ENCODE data around the gene CACNA1F. TPM values are rescaled to one million over a fixed set of nuclear protein-coding genes. Genes with fewer than 3 reads are reported as not detected.

Gene CACNA1F
- total RNA-seq, 4 donors from 2014 or later, result 0.32 to 2.8 (median 0.96) TPM; not detected in 1

DNA sequence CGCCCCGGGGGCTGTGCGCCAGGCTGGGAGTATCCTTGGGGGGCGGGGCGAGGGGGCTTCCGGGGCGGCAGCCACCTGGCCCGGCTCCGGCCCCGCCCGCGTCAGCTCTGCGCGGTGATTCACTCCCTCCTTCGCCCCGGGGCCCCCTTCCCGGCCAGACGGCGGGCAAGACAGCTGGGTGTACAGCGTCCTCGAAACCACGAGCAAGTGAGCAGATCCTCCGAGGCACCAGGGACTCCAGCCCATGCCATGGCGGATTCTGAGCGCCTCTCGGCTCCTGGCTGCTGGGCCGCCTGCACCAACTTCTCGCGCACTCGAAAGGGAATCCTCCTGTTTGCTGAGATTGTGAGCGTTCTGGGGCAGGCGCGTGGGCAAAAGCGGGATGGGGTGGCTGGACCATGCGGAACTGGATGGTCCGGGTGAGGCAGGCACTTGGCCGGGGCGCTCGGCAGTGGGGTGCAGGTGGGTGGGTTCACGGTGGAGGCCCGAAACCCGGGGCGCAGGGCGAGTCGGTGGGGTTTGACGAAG is 61.3 kb downstream of the CACNA1F start, which contains the start of gene PLP2:
Gene PLP2 (plus strand): TSS at position 147 of the 528 bp plus-strand sequence. CDS start 103 bp downstream, at position 250.
- intact Hi-C loops (cut with DNase I; ENCODE audit: low total_unique reads) (no loop called here), in situ Hi-C loops (cut with MboI; ENCODE audit: low pct_ligation_motif_present in 1 of 4, low pct_unique_long_range_greater_than_20kb in 1 of 4, low sequenced_read_pairs in 3 of 4) (no loop called here)
- peak; percentile 79 for DNase-seq
- Histone ChIP-seq H3K36me3 (no peaks in the 10 kb centered on the region), H3K4me3 (peak within 1 kb of the TSS; percentile 52 to 72 (median 62)), H3K27me3 (no peaks in the 10 kb centered on the region), H3K4me1 (peaks cover 4 to 28% (median 11%) of the 10 kb centered on the region in 4 donors), H3K9me3 (no peaks in the 10 kb centered on the region), H3K27ac (peak within 1 kb of the TSS; percentile 90 to 96 (median 93))
- peak; percentile 72 for TF ChIP-seq POLR2A (IDR thresholded peaks at IDR 0.05)
- peak; percentile 74 to 78 (median 75) for TF ChIP-seq POLR2AphosphoS5 (IDR thresholded peaks at IDR 0.05)
- TF ChIP-seq EP300 (IDR thresholded peaks at IDR 0.05; ENCODE audit: low read depth), result no peak
- WGBS, 2 donors (ENCODE audit: low coverage in 1 of 2), result 49% methylated on average over 43 of the region's 46 CpGs; no CpG with 5 or more reads in 1 of the 2 donors

DNA sequence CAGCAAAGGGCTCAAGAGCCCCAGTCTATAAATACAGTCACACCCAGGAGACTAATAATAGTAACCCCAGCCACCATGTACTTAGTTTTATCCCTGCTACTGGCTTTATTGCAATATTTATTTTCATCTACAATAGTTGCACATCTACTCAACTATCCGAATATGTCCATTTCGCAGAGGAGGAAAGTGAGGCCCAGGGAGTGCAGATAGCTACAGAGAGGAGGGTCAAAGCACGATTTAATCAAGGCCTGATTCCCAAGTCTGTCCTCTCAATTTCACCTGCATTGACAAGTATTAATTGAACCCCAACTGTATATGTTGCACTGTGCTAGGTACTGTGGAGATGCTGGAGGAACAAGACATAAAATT is 65.4 kb downstream of the CACNA1F start:
- intact Hi-C loops (cut with DNase I; ENCODE audit: low total_unique reads) (no loop called here), in situ Hi-C loops (cut with MboI; ENCODE audit: low pct_ligation_motif_present in 1 of 4, low pct_unique_long_range_greater_than_20kb in 1 of 4, low sequenced_read_pairs in 3 of 4) (no loop called here)
- DNase-seq, result no peak
- Histone ChIP-seq H3K36me3 (no peaks in the 10 kb centered on the region), H3K9me3 (no peaks in the 10 kb centered on the region), H3K4me1 (peaks cover 0 to 19% (median 8%) of the 10 kb centered on the region in 4 donors), H3K4me3 (peak overlapping the region; percentile 12 to 47 (median 28)), H3K27me3 (no peaks in the 10 kb centered on the region), H3K27ac (peak overlapping the region; percentile 93 to 95 (median 94))
- TF ChIP-seq POLR2A (IDR thresholded peaks at IDR 0.05) (no peak), POLR2AphosphoS5 (IDR thresholded peaks at IDR 0.05) (no peak), EP300 (IDR thresholded peaks at IDR 0.05; ENCODE audit: low read depth) (no peak)
- TF ChIP-seq, protein P1, sequence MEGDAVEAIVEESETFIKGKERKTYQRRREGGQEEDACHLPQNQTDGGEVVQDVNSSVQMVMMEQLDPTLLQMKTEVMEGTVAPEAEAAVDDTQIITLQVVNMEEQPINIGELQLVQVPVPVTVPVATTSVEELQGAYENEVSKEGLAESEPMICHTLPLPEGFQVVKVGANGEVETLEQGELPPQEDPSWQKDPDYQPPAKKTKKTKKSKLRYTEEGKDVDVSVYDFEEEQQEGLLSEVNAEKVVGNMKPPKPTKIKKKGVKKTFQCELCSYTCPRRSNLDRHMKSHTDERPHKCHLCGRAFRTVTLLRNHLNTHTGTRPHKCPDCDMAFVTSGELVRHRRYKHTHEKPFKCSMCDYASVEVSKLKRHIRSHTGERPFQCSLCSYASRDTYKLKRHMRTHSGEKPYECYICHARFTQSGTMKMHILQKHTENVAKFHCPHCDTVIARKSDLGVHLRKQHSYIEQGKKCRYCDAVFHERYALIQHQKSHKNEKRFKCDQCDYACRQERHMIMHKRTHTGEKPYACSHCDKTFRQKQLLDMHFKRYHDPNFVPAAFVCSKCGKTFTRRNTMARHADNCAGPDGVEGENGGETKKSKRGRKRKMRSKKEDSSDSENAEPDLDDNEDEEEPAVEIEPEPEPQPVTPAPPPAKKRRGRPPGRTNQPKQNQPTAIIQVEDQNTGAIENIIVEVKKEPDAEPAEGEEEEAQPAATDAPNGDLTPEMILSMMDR (IDR thresholded peaks at IDR 0.05), result no peak
- 71% methylated on average over 3 of the region's 3 CpGs; no CpG with 5 or more reads in 1 of the 2 donors for whole genome bisulfite sequencing, 2 donors (ENCODE audit: low coverage in 1 of 2)

DNA sequence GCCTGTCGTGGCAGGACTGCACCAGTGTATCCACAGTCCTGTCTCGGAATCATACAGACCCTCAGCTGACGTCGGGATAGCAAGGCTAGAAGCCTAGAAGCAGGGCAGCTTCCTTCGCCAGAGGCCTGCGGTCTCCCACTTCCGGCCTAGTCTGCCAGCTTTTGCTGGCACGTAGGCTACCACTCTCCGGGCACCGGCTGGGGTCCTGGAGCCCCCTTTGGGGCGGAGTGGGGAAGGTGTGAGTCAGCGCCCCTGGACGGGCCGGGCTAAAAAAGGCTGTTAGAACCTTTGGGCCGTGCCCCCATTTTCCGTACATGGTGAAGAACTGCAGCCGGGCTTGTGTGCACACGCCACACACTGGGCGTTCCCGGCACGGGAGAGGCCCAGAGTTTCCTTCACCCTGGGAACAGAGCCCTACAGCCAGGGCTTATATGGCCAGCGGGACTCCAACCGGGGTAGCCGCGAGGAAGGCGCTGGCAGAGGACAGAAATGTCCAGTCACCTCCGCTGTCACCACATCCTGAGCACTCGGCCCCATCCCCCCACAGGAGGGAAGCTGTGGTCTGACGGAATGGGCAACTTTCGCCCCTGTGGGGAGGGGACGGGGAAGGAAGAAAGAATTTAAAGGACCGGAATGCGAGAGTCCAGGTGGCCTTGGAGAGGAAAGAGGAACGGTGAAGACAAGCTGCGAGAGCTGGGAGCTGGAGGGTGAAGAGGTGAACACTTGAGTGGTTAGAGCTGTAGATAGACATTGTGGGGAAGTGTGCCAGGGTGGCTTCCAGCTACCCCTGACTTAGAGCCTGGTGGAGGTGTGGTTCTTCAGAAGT is 66.0 kb downstream of the CACNA1F start:
- no peak for TF ChIP-seq EP300 (IDR thresholded peaks at IDR 0.05; ENCODE audit: low read depth)
- peak; percentile 64 to 78 (median 78) for TF ChIP-seq POLR2AphosphoS5 (IDR thresholded peaks at IDR 0.05)
- TF ChIP-seq POLR2A (IDR thresholded peaks at IDR 0.05), result peak; percentile 83
- intact Hi-C loops (cut with DNase I; ENCODE audit: low total_unique reads), result no loop called here
- Histone ChIP-seq H3K36me3 (no peaks in the 10 kb centered on the region), H3K4me1 (peaks cover 0 to 18% (median 7%) of the 10 kb centered on the region in 4 donors), H3K9me3 (no peaks in the 10 kb centered on the region), H3K27ac (peak overlapping the region; percentile 93 to 95 (median 94)), H3K27me3 (no peaks in the 10 kb centered on the region), H3K4me3 (peak overlapping the region; percentile 12 to 47 (median 28))
- in situ Hi-C loops (cut with MboI; ENCODE audit: low pct_ligation_motif_present in 1 of 4, low pct_unique_long_range_greater_than_20kb in 1 of 4, low sequenced_read_pairs in 3 of 4), result no loop called here
- WGBS, 2 donors (ENCODE audit: low coverage in 1 of 2), result 35% methylated on average over 28 of the region's 35 CpGs; no CpG with 5 or more reads in 1 of the 2 donors
- peak; percentile 74 for DNase-seq

DNA sequence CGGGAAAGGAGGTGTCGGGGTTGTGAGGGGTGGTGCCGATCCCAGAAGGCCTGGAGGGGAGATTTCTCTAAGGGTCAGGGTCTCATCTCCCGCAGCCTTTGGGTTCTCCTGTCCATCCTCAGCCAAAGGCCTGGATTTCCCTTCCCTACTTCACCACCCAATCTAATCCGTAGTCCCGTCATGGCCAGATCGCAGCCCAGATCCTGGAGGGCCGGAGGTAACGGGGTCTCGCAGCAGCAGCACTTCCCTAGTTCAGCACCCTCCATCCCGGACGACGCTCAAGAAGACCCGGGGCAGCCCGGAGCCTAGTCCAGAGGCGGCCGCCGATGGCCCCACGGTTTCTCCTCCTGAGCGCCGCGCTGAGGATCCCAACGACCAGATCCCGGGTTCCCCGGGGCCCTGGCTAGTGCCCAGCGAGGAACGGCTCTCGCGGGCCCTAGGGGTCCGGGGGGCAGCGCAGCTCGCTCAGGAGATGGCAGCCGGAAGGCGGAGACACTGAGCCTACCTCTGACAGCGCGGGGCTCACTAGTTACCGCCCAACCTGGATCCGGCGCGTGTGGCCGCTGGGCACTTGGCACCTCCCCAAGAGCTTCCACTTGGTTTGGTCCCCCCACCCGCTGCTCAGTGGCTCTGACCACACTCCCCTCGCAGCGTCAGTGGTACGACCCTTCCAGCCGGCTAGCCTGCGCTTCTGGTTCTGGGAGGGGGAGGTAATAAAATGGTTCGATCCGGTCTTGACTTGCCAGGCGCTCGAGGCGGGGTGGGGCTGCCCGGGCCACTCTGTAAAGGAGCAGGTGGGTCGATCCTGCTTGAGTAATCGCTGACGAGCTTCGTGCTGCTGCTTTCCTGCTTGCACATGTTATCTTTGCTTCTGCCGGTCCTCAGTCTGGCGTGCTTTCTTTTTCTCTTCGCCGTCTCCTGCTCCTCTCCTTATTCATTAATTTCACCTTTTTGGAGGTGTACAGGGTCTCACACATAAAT is 66.9 kb downstream of the CACNA1F start:
- H3K4me1 ChIP-seq, result peaks cover 0 to 18% (median 7%) of the 10 kb centered on the region in 4 donors
- TF ChIP-seq POLR2AphosphoS5 (IDR thresholded peaks at IDR 0.05) (peak; percentile 16 to 64 (median 51)), EP300 (IDR thresholded peaks at IDR 0.05; ENCODE audit: low read depth) (no peak), POLR2A (IDR thresholded peaks at IDR 0.05) (peak; percentile 38)
- TF ChIP-seq, protein P1 (IDR thresholded peaks at IDR 0.05), result peak; percentile 13 to 30 (median 19)
- no peaks in the 10 kb centered on the region for H3K36me3 ChIP-seq
- intact Hi-C loops (cut with DNase I; ENCODE audit: low total_unique reads) (no loop called here), in situ Hi-C loops (cut with MboI; ENCODE audit: low pct_ligation_motif_present in 1 of 4, low pct_unique_long_range_greater_than_20kb in 1 of 4, low sequenced_read_pairs in 3 of 4) (no loop called here)
- peak; percentile 87 for DNase-seq
- peak overlapping the region; percentile 93 to 95 (median 94) for H3K27ac ChIP-seq
- 47% methylated on average over 61 of the region's 61 CpGs; no CpG with 5 or more reads in 1 of the 2 donors for WGBS, 2 donors (ENCODE audit: low coverage in 1 of 2)
- H3K27me3 ChIP-seq, result no peaks in the 10 kb centered on the region
- peak overlapping the region in 3 of 4 donors; percentile 25 to 47 (median 30) for H3K4me3 ChIP-seq
- no peaks in the 10 kb centered on the region for H3K9me3 ChIP-seq
